ENCODE measurements around the gene ARPC5L. TPM values are rescaled to one million over a fixed set of nuclear protein-coding genes. Genes with fewer than 3 reads are reported as not detected.

ARPC5L gene
- total and polyA plus RNA-seq, 4 donors: 27.6 to 64.6 (median 47.7) TPM

GRCh38 chr9:124829334-124829669, 32.6 kb upstream of the ARPC5L start:
- H3K9ac ChIP-seq (ENCODE audit: insufficient read depth in 1 of 2, low read length in 2 of 2): no peak overlapping the region
- ATAC-seq (ENCODE audit: insufficient read depth, low FRiP score) (no peak), DNase-seq (no peak)
- H3K9me3 ChIP-seq (ENCODE audit: control insufficient read depth in 4 of 4, insufficient read depth in 3 of 4, low read length in 3 of 4): no peaks in the 10 kb centered on the region
- 47 to 59% methylated on average over 5 of the region's 5 CpGs for WGBS, 2 donors
- no peaks in the 10 kb centered on the region for H3K27me3 ChIP-seq (ENCODE audit: control insufficient read depth in 3 of 3, insufficient read depth in 3 of 3, low read length in 2 of 3)
- no peak for TF ChIP-seq CTCF (IDR thresholded peaks at IDR 0.05; ENCODE audit: control extremely low read depth, extremely low read depth)
- H3K4me1 ChIP-seq (ENCODE audit: control insufficient read depth in 5 of 5, insufficient read depth in 5 of 5, low read length in 5 of 5): peaks cover 3 to 14% (median 4%) of the 10 kb centered on the region in 5 donors
- no peak overlapping the region for H3K27ac ChIP-seq (ENCODE audit: low read depth in 1 of 2, low read length in 1 of 2)
- no peak overlapping the region for H3K4me3 ChIP-seq
- no peaks in the 10 kb centered on the region for H3K36me3 ChIP-seq (ENCODE audit: control insufficient read depth in 4 of 4, insufficient read depth in 4 of 4, low read length in 4 of 4)

- 69 to 71% methylated on average over 4 of the region's 4 CpGs for WGBS, 2 donors
- no peak for ATAC-seq (ENCODE audit: insufficient read depth, low FRiP score)
- no peak overlapping the region for H3K4me3 ChIP-seq
- no peak overlapping the region for H3K9ac ChIP-seq (ENCODE audit: insufficient read depth in 1 of 2, low read length in 2 of 2)
- no peaks in the 10 kb centered on the region for H3K9me3 ChIP-seq (ENCODE audit: control insufficient read depth in 4 of 4, insufficient read depth in 3 of 4, low read length in 3 of 4)
- peaks cover 4 to 25% (median 7%) of the 10 kb centered on the region in 5 donors for H3K4me1 ChIP-seq (ENCODE audit: control insufficient read depth in 5 of 5, insufficient read depth in 5 of 5, low read length in 5 of 5)
- no peak for TF ChIP-seq CTCF (IDR thresholded peaks at IDR 0.05; ENCODE audit: control extremely low read depth, extremely low read depth)
- DNase-seq: no peak
- no peaks in the 10 kb centered on the region for H3K27me3 ChIP-seq (ENCODE audit: control insufficient read depth in 3 of 3, insufficient read depth in 3 of 3, low read length in 2 of 3)
- no peak overlapping the region for H3K27ac ChIP-seq (ENCODE audit: low read depth in 1 of 2, low read length in 1 of 2)
- H3K36me3 ChIP-seq (ENCODE audit: control insufficient read depth in 4 of 4, insufficient read depth in 4 of 4, low read length in 4 of 4): no peaks in the 10 kb centered on the region
These were observed 31.3 kb upstream of the ARPC5L start for GRCh38 chr9:124830593-124830992.

- H3K9ac ChIP-seq (ENCODE audit: insufficient read depth in 1 of 2, low read length in 2 of 2): no peak overlapping the region
- no peaks in the 10 kb centered on the region for H3K36me3 ChIP-seq (ENCODE audit: control insufficient read depth in 4 of 4, insufficient read depth in 4 of 4, low read length in 4 of 4)
- H3K4me1 ChIP-seq (ENCODE audit: control insufficient read depth in 5 of 5, insufficient read depth in 5 of 5, low read length in 5 of 5): peaks cover 4 to 27% (median 8%) of the 10 kb centered on the region in 5 donors
- TF ChIP-seq CTCF (IDR thresholded peaks at IDR 0.05; ENCODE audit: control extremely low read depth, extremely low read depth): no peak
- ATAC-seq (ENCODE audit: insufficient read depth, low FRiP score) (no peak), DNase-seq (peak in 1 of 3 donors; percentile 48)
- H3K9me3 ChIP-seq (ENCODE audit: control insufficient read depth in 4 of 4, insufficient read depth in 3 of 4, low read length in 3 of 4): no peaks in the 10 kb centered on the region
- H3K4me3 ChIP-seq: no peak overlapping the region
- H3K27me3 ChIP-seq (ENCODE audit: control insufficient read depth in 3 of 3, insufficient read depth in 3 of 3, low read length in 2 of 3): no peaks in the 10 kb centered on the region
- 43 to 63% methylated on average over 9 of the region's 9 CpGs for WGBS, 2 donors
- H3K27ac ChIP-seq (ENCODE audit: low read depth in 1 of 2, low read length in 1 of 2): peak overlapping the region; percentile 7 to 55
These were observed 30.1 kb upstream of the ARPC5L start for GRCh38 chr9:124831642-124832364.

GRCh38 chr9:124834591-124834990, 27.3 kb upstream of the ARPC5L start:
- no peaks in the 10 kb centered on the region for H3K9me3 ChIP-seq (ENCODE audit: control insufficient read depth in 4 of 4, insufficient read depth in 3 of 4, low read length in 3 of 4)
- peaks cover 4 to 24% (median 8%) of the 10 kb centered on the region in 5 donors for H3K4me1 ChIP-seq (ENCODE audit: control insufficient read depth in 5 of 5, insufficient read depth in 5 of 5, low read length in 5 of 5)
- ATAC-seq (ENCODE audit: insufficient read depth, low FRiP score) (no peak), DNase-seq (no peak)
- no peaks in the 10 kb centered on the region for H3K36me3 ChIP-seq (ENCODE audit: control insufficient read depth in 4 of 4, insufficient read depth in 4 of 4, low read length in 4 of 4)
- no peak overlapping the region for H3K4me3 ChIP-seq
- WGBS, 2 donors: 70 to 85% methylated on average over 7 of the region's 7 CpGs
- TF ChIP-seq CTCF (IDR thresholded peaks at IDR 0.05; ENCODE audit: control extremely low read depth, extremely low read depth): no peak
- no peaks in the 10 kb centered on the region for H3K27me3 ChIP-seq (ENCODE audit: control insufficient read depth in 3 of 3, insufficient read depth in 3 of 3, low read length in 2 of 3)
- peak overlapping the region in 1 of 2 donors; percentile 79 for H3K27ac ChIP-seq (ENCODE audit: low read depth in 1 of 2, low read length in 1 of 2)
- H3K9ac ChIP-seq (ENCODE audit: insufficient read depth in 1 of 2, low read length in 2 of 2): no peak overlapping the region
